Endometrium (tissue), 2 donors: Measurements from ENCODE around the gene SEMA4C.

ENCODE experiments used
- FAIRE-seq: peaks from 2 replicates; lab custom pipeline; 2012; peaks lifted over from hg19 to GRCh38; lab: Jason Lieb, UNC
- donor health status: control.
- donor health status: control.

The SEMA4C gene

DNA sequence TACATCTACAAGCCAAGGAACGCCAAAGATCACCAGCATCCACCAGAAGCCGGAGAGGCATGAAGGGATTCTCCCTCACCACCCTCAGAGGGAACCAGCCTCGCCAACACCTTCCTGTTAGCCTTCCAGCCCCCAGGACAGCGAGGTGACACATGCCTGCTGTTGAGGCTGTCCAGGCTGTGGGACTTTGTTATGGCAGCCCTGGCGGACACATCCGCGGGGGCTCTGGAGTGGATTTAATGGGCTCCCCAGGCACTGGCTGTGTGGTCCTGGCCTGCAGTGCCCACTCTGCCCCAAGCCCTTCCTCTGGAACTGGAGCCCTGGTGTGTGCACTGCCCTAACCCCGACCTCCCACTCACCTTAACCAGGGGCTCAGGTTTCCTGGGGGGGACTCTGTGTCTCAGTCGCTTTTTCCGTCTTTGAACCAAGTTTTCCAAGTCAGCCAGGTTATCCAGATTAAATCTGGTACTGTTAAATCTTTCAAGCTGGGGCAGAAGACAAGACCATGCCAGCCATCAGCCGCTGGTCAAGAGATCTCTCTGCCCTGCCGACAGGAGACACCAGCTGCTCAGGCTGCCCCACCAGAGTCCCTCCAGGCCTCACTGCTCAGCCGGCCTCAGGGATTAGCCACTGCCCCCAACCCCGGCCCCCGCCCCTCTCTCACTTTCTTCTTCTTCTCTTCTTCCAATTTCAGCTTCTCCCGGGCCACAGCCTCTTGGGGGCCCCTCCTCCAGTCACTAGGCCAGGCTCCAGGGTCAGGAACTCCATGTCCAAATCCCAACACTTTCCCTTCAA lies 28.0 kb downstream of the SEMA4C start:
- FAIRE-seq, result no peak

DNA sequence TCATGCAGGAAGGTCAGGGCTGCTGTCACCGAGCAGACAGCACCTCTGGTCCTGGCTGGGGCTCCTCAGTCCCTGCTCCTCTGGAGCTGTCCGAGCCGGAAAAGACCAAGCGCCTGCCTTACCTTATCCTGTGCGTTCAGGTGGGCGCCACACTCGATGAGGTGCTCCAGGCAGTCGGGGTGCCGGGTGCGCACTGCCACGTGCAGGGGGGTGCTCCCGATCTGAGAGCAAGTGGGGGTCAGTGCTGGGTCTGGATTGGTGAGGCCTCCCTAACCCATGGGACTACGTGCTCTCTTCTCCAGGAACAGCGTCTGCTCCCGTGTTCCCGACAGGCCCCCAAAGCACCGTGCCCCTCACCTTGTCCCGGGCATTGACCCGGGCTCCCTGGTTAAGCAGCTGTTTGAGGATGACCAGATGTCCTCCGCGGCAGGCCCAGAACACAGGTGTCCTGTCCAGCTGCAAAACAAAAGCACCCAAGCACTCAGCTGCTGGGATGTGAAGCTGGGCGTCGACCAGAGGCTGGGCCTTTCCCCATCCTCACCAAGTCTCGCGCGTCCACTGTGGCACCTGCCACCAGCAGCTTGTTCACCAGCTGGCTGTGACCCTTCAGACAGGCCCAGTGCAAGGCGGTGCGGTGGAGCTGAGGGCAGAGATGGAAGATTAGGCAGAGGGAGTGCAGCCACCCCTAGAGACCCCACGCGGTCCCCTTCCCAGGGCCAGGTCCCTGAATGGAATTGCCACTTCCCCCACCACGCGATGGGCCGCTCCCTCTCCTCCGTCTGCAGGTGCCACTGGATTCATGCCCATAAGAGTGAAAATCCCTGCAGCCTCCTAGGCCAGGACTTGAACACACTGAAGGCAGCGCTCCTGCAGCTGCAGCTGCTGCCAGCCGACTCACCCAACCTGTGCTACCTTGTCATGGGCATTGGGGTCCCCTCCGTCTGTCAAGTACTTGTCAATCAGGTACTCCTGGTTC lies 29.7 kb downstream of the SEMA4C start:
- no peak for FAIRE-seq

GRCh38 chr2:96839293-96839874 lies 30.5 kb downstream of the SEMA4C start:
- FAIRE-seq, result no peak

- FAIRE-seq, result no peak
Measured at GRCh38 chr2:96838345-96839292, 31.3 kb downstream of the SEMA4C start.

DNA sequence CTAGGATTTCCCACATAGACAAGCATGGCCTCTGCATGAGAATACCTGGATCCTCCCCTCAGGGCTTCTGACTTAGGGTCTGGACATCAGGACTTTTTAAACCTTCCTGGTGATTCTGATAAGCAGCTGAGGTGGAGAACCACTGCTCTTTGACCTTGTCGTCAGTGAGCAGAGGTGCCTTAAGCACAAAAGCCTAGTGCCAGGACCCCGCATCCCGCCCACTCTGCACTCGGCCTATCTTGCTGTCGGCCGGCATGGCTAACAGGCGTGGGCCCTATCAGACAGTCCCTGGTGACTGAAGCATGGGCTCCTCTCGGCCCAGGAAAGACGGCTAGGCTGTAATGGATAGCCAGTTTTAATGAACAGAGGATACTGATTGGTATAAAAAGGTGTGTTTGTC lies 32.3 kb downstream of the SEMA4C start:
- no peak for FAIRE-seq

GRCh38 chr2:96835830-96836229 lies 34.0 kb downstream of the SEMA4C start:
- no peak for FAIRE-seq

- FAIRE-seq, result no peak
Measured at GRCh38 chr2:96832754-96833507, 36.9 kb downstream of the SEMA4C start.

DNA sequence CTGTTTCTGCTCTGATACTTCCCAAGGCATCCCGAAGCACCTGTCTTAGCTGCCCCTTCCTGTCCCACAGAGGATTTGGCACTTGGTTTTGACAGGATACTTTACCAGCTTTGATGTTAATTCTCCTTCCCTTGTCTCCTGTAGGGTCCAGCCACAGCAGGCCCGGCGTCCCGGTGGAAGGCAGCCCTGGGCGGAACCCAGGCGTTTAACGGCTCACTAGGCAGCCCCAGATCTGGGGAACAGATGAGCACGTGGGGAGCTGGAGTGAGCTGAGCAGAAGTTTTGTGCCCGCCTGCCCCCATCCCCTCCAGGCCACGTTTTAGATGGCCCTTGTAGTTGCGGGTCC lies 37.5 kb downstream of the SEMA4C start:
- no peak for FAIRE-seq

DNA sequence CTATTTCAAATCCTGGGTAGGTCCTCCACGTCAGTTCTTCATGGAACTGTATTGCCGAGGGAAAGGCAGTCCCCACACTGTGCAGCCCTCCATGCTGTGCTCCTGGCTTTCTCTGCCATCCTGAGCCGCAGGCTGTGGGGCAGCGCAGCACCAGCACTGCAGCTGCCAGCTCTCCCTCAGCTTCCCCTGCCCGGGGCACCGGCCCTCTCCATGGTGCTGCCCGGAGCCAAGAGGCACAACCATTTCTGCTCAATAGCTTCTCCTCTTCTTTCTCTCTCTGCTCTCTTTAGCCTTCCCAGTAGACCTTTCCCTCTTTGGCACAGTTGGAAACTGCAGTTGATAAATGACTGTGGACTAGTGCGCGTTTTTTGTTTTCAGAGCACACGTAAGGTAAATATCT lies 38.2 kb downstream of the SEMA4C start:
- no peak for FAIRE-seq

DNA sequence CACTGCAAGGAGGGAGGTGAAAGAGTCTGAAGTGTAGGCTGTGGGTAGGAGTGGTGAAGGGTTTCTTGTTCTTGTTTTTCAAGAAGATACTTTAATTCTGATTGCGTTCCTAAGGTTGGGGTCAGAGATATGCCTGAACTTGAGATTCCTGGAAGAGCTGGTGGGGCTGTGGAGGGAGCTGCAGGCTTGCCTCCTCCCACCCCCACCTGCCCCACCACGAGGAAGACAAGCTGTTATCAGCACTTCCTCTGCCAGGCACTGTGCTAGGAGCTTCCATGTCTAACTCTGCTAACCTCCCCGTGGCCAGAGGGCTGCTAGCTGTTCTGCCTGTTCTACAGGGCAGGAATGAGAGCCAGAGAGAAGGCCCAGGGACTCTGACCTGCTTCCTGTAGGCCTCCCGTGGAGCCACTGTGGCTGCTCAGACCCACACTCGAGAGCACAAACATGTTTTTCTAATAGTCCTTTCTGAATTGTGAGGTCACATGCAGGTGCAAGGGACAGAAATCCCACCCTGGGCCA lies 39.8 kb downstream of the SEMA4C start:
- FAIRE-seq, result no peak

GRCh38 chr2:96828874-96829273 lies 41.0 kb downstream of the SEMA4C start:
- no peak for FAIRE-seq

GRCh38 chr2:96828436-96828835 lies 41.4 kb downstream of the SEMA4C start:
- FAIRE-seq, result no peak

- FAIRE-seq, result no peak
Measured at GRCh38 chr2:96826546-96827278, 43.2 kb downstream of the SEMA4C start.

DNA sequence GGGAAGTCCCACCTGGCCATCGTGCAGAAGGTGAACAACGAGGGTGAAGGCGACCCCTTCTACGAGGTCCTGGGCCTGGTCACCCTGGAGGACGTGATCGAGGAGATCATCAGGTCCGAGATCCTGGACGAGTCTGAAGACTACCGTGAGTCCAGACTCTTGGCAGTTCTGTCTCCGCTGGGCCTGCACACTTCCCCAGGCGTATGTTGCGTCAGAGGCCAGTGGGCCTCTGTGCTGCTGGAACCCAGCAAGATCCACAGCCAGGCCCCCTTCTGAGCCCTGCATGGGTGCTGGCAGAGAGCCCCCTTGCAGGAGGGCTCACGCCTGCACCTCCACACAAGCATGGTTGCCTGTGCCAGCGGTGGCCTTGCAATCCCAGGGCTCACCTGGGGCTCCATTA lies 44.8 kb downstream of the SEMA4C start:
- FAIRE-seq, result no peak

DNA sequence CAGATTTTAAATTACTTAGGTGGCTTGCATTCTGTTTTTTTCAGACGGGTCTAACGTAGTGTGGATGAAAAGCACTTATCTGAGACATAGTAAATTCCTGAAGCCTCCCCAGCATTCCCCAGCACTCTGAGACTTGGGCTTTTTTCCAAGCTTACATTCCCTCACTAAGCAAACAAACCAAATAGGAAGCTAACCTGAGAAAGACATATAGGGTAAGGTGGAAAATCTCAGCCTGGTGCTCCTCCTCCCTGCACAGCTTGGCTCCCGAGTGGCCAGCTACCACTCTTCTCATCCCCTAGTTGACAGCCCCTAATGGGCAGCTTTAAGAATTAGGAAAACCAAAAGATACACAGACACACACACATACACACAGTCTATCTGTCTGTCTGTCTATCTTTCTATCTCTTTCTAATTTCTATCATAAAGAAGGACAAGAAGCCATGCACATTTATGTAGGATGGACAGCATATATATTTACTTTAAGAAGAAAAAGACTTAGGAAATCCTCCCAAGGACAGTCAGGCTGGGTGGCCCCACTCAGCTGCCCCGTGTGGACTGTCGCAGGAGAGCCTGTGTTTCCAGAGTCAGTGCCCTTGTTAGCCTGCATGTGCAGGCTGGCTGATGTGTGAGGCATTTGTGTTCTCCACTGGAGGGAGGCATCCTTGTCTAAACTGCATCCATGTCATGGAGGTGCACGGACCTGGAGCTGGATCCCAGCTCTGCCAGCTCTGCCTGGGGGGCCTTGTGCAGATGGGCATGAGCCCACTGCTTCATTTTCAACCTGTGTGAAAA lies 45.6 kb downstream of the SEMA4C start:
- FAIRE-seq, result no peak

GRCh38 chr2:96823198-96823597 lies 46.7 kb downstream of the SEMA4C start:
- FAIRE-seq, result no peak

DNA sequence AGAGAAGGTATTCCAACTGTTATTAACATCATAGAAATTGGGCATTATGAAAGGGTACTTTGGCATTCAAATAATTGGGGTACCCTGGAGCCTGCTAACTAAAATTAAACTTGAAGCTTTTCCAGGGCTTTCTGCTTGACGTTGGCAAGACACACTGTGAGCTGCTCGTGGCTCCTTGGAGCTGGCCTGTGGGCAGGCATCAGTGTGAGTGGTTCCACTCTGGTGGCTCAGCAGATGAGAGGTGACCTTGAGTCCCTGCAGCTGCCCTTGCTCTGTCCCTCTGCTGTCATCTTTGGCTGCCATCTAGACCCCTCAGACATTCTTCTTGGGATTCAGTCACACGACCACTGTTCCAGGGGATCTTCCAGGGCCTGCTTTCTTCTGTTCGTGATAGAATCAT lies 47.1 kb downstream of the SEMA4C start:
- no peak for FAIRE-seq

- no peak for FAIRE-seq
Measured at GRCh38 chr2:96821113-96821675, 48.7 kb downstream of the SEMA4C start.
